ENCODE results near the gene WNT7B.

- TF ChIP-seq CTCF (IDR thresholded peaks at IDR 0.05) (no peak), POLR2A (IDR thresholded peaks at IDR 0.05) (no peak)
Observed at GRCh38 chr22:45975164-45976161, 1.5 kb downstream of the WNT7B start.
